ENCODE measurements around the gene ZNF491.
A peak's percentile ranks its signal among the peaks of the same experiment; 100 is the strongest.

- TF ChIP-seq, protein P1, sequence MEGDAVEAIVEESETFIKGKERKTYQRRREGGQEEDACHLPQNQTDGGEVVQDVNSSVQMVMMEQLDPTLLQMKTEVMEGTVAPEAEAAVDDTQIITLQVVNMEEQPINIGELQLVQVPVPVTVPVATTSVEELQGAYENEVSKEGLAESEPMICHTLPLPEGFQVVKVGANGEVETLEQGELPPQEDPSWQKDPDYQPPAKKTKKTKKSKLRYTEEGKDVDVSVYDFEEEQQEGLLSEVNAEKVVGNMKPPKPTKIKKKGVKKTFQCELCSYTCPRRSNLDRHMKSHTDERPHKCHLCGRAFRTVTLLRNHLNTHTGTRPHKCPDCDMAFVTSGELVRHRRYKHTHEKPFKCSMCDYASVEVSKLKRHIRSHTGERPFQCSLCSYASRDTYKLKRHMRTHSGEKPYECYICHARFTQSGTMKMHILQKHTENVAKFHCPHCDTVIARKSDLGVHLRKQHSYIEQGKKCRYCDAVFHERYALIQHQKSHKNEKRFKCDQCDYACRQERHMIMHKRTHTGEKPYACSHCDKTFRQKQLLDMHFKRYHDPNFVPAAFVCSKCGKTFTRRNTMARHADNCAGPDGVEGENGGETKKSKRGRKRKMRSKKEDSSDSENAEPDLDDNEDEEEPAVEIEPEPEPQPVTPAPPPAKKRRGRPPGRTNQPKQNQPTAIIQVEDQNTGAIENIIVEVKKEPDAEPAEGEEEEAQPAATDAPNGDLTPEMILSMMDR (optimal IDR thresholded peaks at IDR 0.05 in 1 of 3, IDR thresholded peaks at IDR 0.05 in 1 of 3, conservative IDR thresholded peaks at IDR 0.05 in 1 of 3; ENCODE audit: extremely low read depth in 1 of 3, insufficient read depth in 2 of 3, low read length in 3 of 3): peak; percentile 86 to 91 (median 87)
- TF ChIP-seq EZH2 (IDR thresholded peaks at IDR 0.05; ENCODE audit: low read length): no peak
Measured at GRCh38 chr19:11797491-11797890, 832 bp upstream of the ZNF491 start.
